ENCODE results near the gene HSPA2.
"Not testable (repeated sequence)": the region's sequence is repeated elsewhere in the genome, so short reads cannot be mapped to it uniquely, and the experiment has no call there.

DNA sequence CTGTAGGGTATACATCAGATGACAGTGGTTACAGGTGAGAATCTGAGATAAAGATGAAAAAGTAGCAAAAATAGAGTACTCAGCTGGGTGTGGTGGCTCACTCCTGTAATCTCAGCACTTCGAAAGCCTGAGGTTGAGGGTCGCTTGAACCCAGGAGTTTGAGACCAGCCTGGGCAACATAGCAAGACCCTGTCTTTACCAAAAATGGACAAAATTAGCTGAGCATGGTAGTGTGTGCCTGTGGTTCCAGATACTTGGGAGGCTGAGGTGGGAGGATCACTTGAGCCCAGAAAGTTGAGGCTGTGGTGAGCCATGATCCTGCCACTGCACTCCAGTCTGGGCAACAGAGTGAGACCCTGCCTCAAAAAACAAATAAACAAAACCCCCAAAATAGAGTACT, 17.7 kb downstream of the HSPA2 start:
- TF ChIP-seq, protein P1, sequence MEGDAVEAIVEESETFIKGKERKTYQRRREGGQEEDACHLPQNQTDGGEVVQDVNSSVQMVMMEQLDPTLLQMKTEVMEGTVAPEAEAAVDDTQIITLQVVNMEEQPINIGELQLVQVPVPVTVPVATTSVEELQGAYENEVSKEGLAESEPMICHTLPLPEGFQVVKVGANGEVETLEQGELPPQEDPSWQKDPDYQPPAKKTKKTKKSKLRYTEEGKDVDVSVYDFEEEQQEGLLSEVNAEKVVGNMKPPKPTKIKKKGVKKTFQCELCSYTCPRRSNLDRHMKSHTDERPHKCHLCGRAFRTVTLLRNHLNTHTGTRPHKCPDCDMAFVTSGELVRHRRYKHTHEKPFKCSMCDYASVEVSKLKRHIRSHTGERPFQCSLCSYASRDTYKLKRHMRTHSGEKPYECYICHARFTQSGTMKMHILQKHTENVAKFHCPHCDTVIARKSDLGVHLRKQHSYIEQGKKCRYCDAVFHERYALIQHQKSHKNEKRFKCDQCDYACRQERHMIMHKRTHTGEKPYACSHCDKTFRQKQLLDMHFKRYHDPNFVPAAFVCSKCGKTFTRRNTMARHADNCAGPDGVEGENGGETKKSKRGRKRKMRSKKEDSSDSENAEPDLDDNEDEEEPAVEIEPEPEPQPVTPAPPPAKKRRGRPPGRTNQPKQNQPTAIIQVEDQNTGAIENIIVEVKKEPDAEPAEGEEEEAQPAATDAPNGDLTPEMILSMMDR (CRISPR knock-in tag; IDR thresholded peaks at IDR 0.05): not testable (repeated sequence)
- not testable (repeated sequence) for TF ChIP-seq GABPA (IDR thresholded peaks at IDR 0.05; ENCODE audit: low read depth, low read length); GABPA (CRISPR knock-in tag; IDR thresholded peaks at IDR 0.05; ENCODE audit: low read depth); ADNP (CRISPR knock-in tag; IDR thresholded peaks at IDR 0.05); ZNF367 (CRISPR knock-in tag; IDR thresholded peaks at IDR 0.05; ENCODE audit: borderline replicate concordance); POLR2AphosphoS2 (IDR thresholded peaks at IDR 0.05; ENCODE audit: low read depth, low read length); TARDBP (CRISPR knock-in tag; IDR thresholded peaks at IDR 0.05)
